ENCODE measurements around the gene RPN2.

Gene RPN2

GRCh38 chr20:37190354-37191112 lies 11.4 kb downstream of the RPN2 start:
- Histone ChIP-seq H3K36me3 (ENCODE audit: control insufficient read depth in 1 of 2, insufficient read depth in 2 of 2, low read depth in 1 of 2, low read length in 2 of 2) (peaks cover 25 to 52% of the 10 kb centered on the region in 2 experiments), H2BK120ac (ENCODE audit: low read depth, low read length) (no peak overlapping the region), H3K9me3 (ENCODE audit: control insufficient read depth, low read length) (no peaks in the 10 kb centered on the region), H3K18ac (ENCODE audit: low read depth in 1 of 2, low read length in 2 of 2) (no peak overlapping the region), H4K8ac (ENCODE audit: low read length) (no peak overlapping the region), H3K79me1 (replicated peaks; ENCODE audit: low read length, poor library complexity, severe bottlenecking) (peaks cover 17% of the 10 kb centered on the region), H2BK5ac (ENCODE audit: low read depth, low read length, poor library complexity, severe bottlenecking) (no peak overlapping the region), H2AK5ac (ENCODE audit: low read length, severe bottlenecking) (no peak overlapping the region), H3K4ac (ENCODE audit: low read depth in 1 of 2, low read length in 2 of 2) (no peak overlapping the region), H3K4me1 (ENCODE audit: control insufficient read depth, insufficient read depth, low read depth, low read length) (peaks cover 3% of the 10 kb centered on the region), H3K27me3 (ENCODE audit: control insufficient read depth in 1 of 2, insufficient read depth in 1 of 2, low read length in 2 of 2) (no peaks in the 10 kb centered on the region), H3K4me3 (ENCODE audit: insufficient read depth in 1 of 2, low read depth in 1 of 2, low read length in 2 of 2) (no peak overlapping the region), H3K27ac (ENCODE audit: low read length, poor library complexity, severe bottlenecking) (no peak overlapping the region), H2AFZ (ENCODE audit: low read depth, low read length) (no peak overlapping the region), H2BK15ac (ENCODE audit: low read depth, poor library complexity, severe bottlenecking) (no peak overlapping the region), H2BK12ac (ENCODE audit: low read length in 2 of 2) (no peak overlapping the region), H4K91ac (ENCODE audit: low read length) (no peak overlapping the region), H3K23ac (ENCODE audit: low read length in 2 of 2) (no peak overlapping the region), H3K4me2 (ENCODE audit: low read length, poor library complexity, severe bottlenecking) (no peak overlapping the region), H3K14ac (ENCODE audit: low read length in 2 of 2) (no peak overlapping the region), H3K9ac (ENCODE audit: low read length) (no peak overlapping the region)
- DNase-seq, result no peak
- 88% methylated on average over 5 of the region's 9 CpGs for WGBS

GRCh38 chr20:37192137-37192854 lies 13.2 kb downstream of the RPN2 start:
- H3K27ac ChIP-seq (ENCODE audit: low read length, poor library complexity, severe bottlenecking), result no peak overlapping the region
- H3K14ac ChIP-seq (ENCODE audit: low read length in 2 of 2), result no peak overlapping the region
- H3K18ac ChIP-seq (ENCODE audit: low read depth in 1 of 2, low read length in 2 of 2), result no peak overlapping the region
- H3K4me1 ChIP-seq (ENCODE audit: control insufficient read depth, insufficient read depth, low read depth, low read length), result peaks cover 3% of the 10 kb centered on the region
- no peak overlapping the region for H2AFZ ChIP-seq (ENCODE audit: low read depth, low read length)
- peaks cover 23 to 46% of the 10 kb centered on the region in 2 experiments for H3K36me3 ChIP-seq (ENCODE audit: control insufficient read depth in 1 of 2, insufficient read depth in 2 of 2, low read depth in 1 of 2, low read length in 2 of 2)
- 57% methylated on average over 5 of the region's 5 CpGs for WGBS
- no peaks in the 10 kb centered on the region for H3K9me3 ChIP-seq (ENCODE audit: control insufficient read depth, low read length)
- peaks cover 14% of the 10 kb centered on the region for H3K79me1 ChIP-seq (replicated peaks; ENCODE audit: low read length, poor library complexity, severe bottlenecking)
- H3K4me3 ChIP-seq (ENCODE audit: insufficient read depth in 1 of 2, low read depth in 1 of 2, low read length in 2 of 2), result no peak overlapping the region
- no peak overlapping the region for H2BK12ac ChIP-seq (ENCODE audit: low read length in 2 of 2)
- no peak overlapping the region for H2BK15ac ChIP-seq (ENCODE audit: low read depth, poor library complexity, severe bottlenecking)
- peak overlapping the region; percentile 25 for H3K9ac ChIP-seq (ENCODE audit: low read length)
- no peak overlapping the region for H4K8ac ChIP-seq (ENCODE audit: low read length)
- no peak overlapping the region for H3K4me2 ChIP-seq (ENCODE audit: low read length, poor library complexity, severe bottlenecking)
- no peak overlapping the region for H4K91ac ChIP-seq (ENCODE audit: low read length)
- no peak overlapping the region for H2BK5ac ChIP-seq (ENCODE audit: low read depth, low read length, poor library complexity, severe bottlenecking)
- H2BK120ac ChIP-seq (ENCODE audit: low read depth, low read length), result no peak overlapping the region
- no peak overlapping the region for H2AK5ac ChIP-seq (ENCODE audit: low read length, severe bottlenecking)
- no peaks in the 10 kb centered on the region for H3K27me3 ChIP-seq (ENCODE audit: control insufficient read depth in 1 of 2, insufficient read depth in 1 of 2, low read length in 2 of 2)
- no peak overlapping the region for H3K4ac ChIP-seq (ENCODE audit: low read depth in 1 of 2, low read length in 2 of 2)
- peak; percentile 85 for DNase-seq
- H3K23ac ChIP-seq (ENCODE audit: low read length in 2 of 2), result no peak overlapping the region

- Histone ChIP-seq H2BK5ac (ENCODE audit: low read depth, low read length, poor library complexity, severe bottlenecking) (no peak overlapping the region), H2BK120ac (ENCODE audit: low read depth, low read length) (no peak overlapping the region)
- 98% methylated on average over 3 of the region's 3 CpGs for WGBS
These were observed 14.1 kb downstream of the RPN2 start for GRCh38 chr20:37193226-37193625.

GRCh38 chr20:37193821-37194220 lies 14.7 kb downstream of the RPN2 start:
- Histone ChIP-seq H2BK5ac (ENCODE audit: low read depth, low read length, poor library complexity, severe bottlenecking) (no peak overlapping the region), H3K4me3 (ENCODE audit: insufficient read depth in 1 of 2, low read depth in 1 of 2, low read length in 2 of 2) (no peak overlapping the region), H2AK5ac (ENCODE audit: low read length, severe bottlenecking) (no peak overlapping the region), H3K23ac (ENCODE audit: low read length in 2 of 2) (no peak overlapping the region), H2BK15ac (ENCODE audit: low read depth, poor library complexity, severe bottlenecking) (no peak overlapping the region), H3K9me3 (ENCODE audit: control insufficient read depth, low read length) (no peaks in the 10 kb centered on the region), H3K79me1 (replicated peaks; ENCODE audit: low read length, poor library complexity, severe bottlenecking) (peaks cover 22% of the 10 kb centered on the region), H3K27me3 (ENCODE audit: control insufficient read depth in 1 of 2, insufficient read depth in 1 of 2, low read length in 2 of 2) (no peaks in the 10 kb centered on the region), H3K14ac (ENCODE audit: low read length in 2 of 2) (no peak overlapping the region), H4K8ac (ENCODE audit: low read length) (no peak overlapping the region), H3K36me3 (ENCODE audit: control insufficient read depth in 1 of 2, insufficient read depth in 2 of 2, low read depth in 1 of 2, low read length in 2 of 2) (peaks cover 25 to 49% of the 10 kb centered on the region in 2 experiments), H2BK120ac (ENCODE audit: low read depth, low read length) (no peak overlapping the region), H2BK12ac (ENCODE audit: low read length in 2 of 2) (no peak overlapping the region), H3K18ac (ENCODE audit: low read depth in 1 of 2, low read length in 2 of 2) (no peak overlapping the region), H3K9ac (ENCODE audit: low read length) (peak overlapping the region; percentile 8), H3K4me2 (ENCODE audit: low read length, poor library complexity, severe bottlenecking) (no peak overlapping the region), H3K4me1 (ENCODE audit: control insufficient read depth, insufficient read depth, low read depth, low read length) (peaks cover 3% of the 10 kb centered on the region), H3K27ac (ENCODE audit: low read length, poor library complexity, severe bottlenecking) (no peak overlapping the region), H4K91ac (ENCODE audit: low read length) (no peak overlapping the region), H2AFZ (ENCODE audit: low read depth, low read length) (no peak overlapping the region), H3K4ac (ENCODE audit: low read depth in 1 of 2, low read length in 2 of 2) (no peak overlapping the region)
- 96% methylated on average over 8 of the region's 8 CpGs for WGBS
- no peak for DNase-seq

More at GRCh38 chr20:37193226-37193625, 14.1 kb downstream of the RPN2 start:
- Histone ChIP-seq H2BK12ac (ENCODE audit: low read length in 2 of 2) (no peak overlapping the region), H3K18ac (ENCODE audit: low read depth in 1 of 2, low read length in 2 of 2) (no peak overlapping the region), H2BK15ac (ENCODE audit: low read depth, poor library complexity, severe bottlenecking) (no peak overlapping the region), H3K27ac (ENCODE audit: low read length, poor library complexity, severe bottlenecking) (no peak overlapping the region), H3K9ac (ENCODE audit: low read length) (peak overlapping the region; percentile 8), H3K4me2 (ENCODE audit: low read length, poor library complexity, severe bottlenecking) (no peak overlapping the region), H2AFZ (ENCODE audit: low read depth, low read length) (no peak overlapping the region), H3K79me1 (replicated peaks; ENCODE audit: low read length, poor library complexity, severe bottlenecking) (peaks cover 21% of the 10 kb centered on the region), H2AK5ac (ENCODE audit: low read length, severe bottlenecking) (no peak overlapping the region), H3K27me3 (ENCODE audit: control insufficient read depth in 1 of 2, insufficient read depth in 1 of 2, low read length in 2 of 2) (no peaks in the 10 kb centered on the region), H3K4ac (ENCODE audit: low read depth in 1 of 2, low read length in 2 of 2) (no peak overlapping the region), H3K9me3 (ENCODE audit: control insufficient read depth, low read length) (no peaks in the 10 kb centered on the region), H4K8ac (ENCODE audit: low read length) (no peak overlapping the region), H3K36me3 (ENCODE audit: control insufficient read depth in 1 of 2, insufficient read depth in 2 of 2, low read depth in 1 of 2, low read length in 2 of 2) (peaks cover 23 to 49% of the 10 kb centered on the region in 2 experiments), H3K23ac (ENCODE audit: low read length in 2 of 2) (peak overlapping the region in 1 of 2 experiments; percentile 14), H3K4me3 (ENCODE audit: insufficient read depth in 1 of 2, low read depth in 1 of 2, low read length in 2 of 2) (no peak overlapping the region), H3K4me1 (ENCODE audit: control insufficient read depth, insufficient read depth, low read depth, low read length) (peaks cover 3% of the 10 kb centered on the region), H3K14ac (ENCODE audit: low read length in 2 of 2) (no peak overlapping the region), H4K91ac (ENCODE audit: low read length) (no peak overlapping the region)
- no peak for DNase-seq
